RPMI7951 (cell line): ENCODE data around the gene HS6ST3. TPM values are rescaled to one million over a fixed set of nuclear protein-coding genes. Genes with fewer than 3 reads are reported as not detected.
"Not testable (repeated sequence)": the region's sequence is repeated elsewhere in the genome, so short reads cannot be mapped to it uniquely, and the experiment has no call there.

ENCODE experiments used
- DNase-seq: peaks from one replicate; pipeline ENCODE4 v3.0.0-alpha.2; 2012; ENCODE audit warnings: low read depth
- total RNA-seq: library from RNA; depleted of rRNA; stranded (reverse); fragments of >200 nt; shearing (Covaris generic); gene quantifications from 2 replicates; pipeline ENCODE4 v1.2.3, GENCODE V29; 2014

The HS6ST3 gene
- total RNA-seq, 1 experiment from 2014 or later = not detected

DNA sequence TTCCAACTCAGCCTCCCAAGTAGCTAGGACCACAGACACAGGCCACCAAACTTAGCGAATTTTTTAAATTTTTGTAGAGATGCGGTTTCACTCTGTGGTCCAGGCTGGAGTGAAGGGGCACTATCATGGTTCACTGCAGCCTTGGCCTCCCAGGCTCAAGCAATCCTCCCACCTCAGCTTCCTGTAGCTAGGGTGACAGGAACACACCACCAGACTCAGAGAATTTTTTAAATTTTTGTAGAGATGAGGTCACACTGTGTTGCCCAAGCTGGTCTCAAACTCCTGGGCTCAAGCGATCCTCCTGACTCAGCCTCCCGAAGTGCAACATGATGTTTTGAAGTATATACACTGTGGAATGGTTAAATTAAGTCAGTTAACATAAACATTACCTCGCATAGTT, 640.8 kb downstream of the HS6ST3 start:
- DNase-seq = no peak

DNA sequence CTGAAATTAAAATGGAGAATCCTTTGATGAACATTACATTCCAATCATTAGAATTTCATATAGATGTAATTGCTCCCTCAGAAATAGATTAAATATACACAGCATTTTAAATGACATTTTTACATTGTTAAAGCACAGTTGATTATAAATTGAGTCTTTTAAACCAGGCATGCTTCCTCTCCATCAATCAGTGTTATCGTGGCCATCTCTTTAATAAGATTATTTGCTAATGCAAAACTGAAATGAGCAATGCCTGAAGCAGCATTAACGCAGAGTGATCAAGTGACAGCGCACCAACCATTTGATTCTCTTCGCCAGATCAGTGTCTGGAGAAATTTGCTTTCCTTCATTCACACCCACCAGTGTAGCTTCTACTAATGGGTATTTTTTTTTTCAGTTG, 644.6 kb downstream of the HS6ST3 start:
- DNase-seq = no peak

DNA sequence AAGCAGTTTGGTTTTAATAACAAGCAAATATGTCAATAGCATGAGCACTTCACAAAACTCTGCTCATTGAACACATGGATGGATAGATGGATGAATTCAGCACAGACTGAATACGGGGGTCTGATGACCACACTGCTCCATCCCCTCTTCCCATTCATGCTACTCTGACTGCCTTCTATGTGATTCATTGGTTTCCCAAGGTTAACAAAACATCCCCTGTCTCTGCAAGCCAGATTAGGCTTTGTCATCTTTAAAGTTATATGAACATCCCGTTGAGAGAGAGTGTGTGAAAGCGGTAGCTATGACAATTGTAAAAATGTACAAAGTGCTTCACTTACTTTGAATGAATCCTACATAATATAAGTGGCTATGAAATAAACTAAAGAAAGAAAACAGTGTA, 651.9 kb downstream of the HS6ST3 start:
- no peak for DNase-seq

DNA sequence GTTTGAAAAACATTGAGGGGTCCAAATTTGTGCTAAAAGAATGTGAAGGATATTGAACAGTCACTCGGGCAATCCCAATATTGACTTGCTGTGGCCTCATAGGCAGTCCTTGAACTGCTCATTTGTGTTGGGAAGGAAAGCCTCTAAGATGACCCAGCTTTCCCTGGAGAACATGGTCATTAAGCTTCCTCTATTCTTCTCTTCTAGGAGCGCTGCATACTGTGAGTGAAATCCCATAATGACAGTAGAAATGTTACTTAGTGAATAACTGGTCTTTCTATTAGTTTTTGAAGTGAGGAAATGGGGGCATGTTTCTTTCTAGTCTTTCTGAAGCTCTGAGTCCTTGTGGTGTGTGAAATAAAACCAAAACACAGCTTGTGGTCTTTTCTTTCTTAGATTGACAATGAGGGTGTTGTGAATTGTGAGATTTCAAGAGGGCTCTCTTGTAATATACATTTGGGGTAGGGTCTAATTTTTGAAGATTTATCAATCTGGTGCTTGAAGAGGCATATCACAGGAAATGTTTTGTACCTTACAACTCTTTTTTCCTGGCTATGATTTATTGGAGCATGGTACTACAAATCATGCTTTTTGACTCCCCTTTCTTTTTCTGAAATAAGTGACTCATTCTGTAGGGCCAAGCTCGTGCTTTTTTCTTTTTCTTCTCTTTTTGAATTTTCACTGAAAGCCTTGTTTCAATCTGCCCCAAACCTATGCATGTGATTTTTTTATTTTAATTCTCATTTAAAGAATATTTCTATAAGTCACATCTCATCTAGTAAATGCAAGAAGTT, 653.6 kb downstream of the HS6ST3 start:
- no peak for DNase-seq

DNA sequence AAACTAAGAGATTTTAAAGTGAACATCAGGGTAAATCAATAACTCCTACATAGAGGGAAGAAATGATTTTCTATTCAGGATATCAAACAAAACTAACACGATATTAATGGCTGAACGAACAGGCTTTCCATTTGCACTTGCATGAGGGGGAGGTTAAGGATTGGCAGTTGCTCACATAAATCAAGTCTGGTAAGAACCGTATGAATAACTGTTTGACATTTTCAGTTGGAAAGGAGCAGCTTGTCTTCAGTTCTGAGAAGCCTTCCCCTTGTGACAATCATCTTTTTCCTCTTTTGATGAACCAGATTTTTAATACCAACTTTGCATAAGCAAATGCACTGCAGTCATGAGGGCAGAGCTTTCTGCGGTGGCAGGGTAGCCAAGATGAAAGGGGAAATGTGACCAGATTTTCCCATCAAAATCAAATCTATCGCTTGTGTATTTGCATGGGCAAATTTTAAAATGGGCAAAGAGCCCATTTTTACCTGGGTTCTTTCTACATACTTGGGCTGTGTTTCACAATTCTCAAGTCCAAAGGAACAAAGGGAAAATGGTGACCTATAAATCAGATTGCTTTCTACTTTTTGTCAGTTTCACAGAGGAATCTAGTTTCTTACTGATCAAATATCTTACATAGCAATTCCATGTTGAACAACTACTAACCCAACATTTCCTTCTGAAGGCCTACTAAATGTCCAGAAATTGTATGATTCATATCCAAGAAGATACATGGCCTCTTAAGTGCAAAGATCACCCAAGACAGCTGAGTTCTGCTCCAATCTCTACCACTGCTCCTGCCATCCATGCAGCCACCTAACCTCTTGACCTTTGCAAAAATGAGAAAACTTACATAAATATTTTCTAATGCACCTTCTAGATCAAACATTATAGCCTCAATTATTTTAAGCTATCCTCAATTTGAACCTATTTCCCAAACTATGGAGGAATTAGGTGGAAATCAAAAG, 654.7 kb downstream of the HS6ST3 start:
- no peak for DNase-seq

DNA sequence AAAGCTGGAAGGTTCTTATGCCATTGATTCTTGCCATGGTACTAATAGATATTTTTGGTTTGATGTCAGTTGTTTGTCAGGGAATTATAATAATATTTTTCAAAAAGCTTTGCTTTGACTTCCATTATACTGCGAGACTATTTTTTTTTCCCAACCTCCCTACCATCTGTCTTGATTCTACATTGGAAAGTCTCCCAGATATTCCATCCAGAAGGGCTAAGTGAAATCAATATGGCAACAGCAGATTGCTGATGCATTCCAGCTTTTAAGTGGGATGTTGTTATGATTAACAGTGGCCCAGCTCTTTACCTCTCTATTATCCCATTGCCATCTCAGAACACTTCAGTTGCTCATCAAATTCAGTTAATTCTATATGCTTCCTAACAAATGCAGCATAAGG, 657.0 kb downstream of the HS6ST3 start:
- no peak for DNase-seq

DNA sequence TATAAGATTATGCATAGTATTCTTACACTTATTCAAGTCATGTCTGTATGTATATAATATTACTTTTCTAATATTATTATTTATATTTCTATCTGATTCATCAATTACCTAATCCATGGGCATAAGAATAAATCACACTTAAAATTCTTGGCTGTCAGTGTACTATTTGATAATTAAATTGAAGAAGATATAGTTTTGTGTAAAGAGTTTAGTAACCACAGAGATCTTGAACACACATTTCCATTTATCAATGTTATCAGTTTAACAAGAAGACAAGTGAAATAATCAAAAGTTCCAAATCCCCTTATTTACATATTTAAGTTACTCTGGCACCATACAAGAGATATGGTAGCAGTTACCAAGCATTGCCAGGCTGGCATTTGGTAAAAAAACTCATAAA, 659.9 kb downstream of the HS6ST3 start:
- no peak for DNase-seq

DNA sequence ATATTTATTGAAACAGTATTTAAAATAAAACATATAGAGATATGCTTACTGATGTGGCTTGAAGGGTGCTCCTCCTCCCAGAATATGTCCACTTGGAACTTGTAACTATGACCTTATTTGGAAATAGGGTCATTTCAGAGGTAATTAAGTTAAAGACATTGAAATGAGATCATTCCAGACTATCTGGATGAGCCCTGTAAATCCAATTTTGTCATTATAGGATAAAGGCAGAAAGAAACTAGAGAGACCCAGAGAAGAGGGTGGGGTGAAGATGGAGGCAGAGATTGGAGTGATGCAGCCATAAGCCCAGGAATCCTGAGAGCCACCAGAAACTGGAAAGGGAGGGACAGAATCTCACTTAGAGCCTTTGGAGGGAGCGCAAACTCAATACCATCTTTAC, 661.2 kb downstream of the HS6ST3 start:
- DNase-seq = no peak

DNA sequence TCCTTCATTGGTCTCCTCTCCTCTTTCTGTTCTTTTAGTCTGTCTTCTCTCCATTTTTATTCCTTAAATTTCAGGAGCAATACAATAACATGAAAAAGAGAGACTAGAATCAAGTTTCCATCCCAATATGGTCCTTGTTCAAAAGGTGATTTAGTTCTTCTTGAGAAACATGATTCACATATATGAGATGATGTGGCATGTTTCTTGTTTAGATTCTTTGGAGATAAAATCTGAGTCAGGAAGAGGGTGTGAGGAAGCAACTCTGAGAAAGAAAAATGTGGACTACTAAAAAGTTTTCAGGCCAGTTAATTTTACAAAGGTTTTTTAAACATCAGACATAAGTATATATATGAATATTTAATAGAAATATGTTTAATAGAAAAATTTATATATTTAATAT, 673.0 kb downstream of the HS6ST3 start:
- DNase-seq = no peak

DNA sequence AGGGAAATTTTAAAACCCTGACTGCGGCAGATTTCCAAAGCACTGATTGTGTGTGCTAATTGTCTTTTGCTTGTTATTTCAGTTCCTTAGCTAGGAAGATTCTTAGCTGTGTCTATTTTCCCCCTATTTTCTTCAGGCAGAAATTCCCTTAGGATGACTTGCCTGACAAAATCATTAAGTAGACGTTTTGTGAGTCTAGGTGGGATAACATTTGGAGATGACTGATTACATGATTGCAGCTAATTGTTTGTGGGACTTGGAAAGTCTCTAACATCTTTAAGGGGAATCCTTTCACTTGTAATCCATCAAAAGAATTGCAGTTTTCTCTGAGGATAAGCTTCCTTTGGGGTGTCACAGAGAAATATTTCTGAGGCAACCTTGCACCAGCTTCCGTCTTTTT, 676.4 kb downstream of the HS6ST3 start:
- no peak for DNase-seq

DNA sequence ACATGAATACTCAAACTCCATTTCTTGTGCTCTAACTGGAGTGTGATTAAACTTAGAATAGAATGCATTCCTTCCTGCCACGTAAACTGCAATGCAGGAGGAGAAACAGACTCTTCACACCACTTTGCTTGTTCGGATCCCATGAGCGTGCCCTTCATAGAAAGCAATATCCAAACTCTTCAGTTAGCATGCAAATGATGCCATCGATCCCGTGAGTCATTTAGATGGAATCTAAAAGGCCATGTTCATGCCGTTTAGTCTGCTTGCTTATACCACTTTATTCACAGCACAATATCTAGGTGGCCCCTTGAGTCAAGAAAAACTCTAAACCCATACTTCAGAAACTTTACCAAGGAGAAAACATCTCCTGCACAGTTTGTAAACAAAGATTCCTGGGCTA, 678.6 kb downstream of the HS6ST3 start:
- DNase-seq = no peak

DNA sequence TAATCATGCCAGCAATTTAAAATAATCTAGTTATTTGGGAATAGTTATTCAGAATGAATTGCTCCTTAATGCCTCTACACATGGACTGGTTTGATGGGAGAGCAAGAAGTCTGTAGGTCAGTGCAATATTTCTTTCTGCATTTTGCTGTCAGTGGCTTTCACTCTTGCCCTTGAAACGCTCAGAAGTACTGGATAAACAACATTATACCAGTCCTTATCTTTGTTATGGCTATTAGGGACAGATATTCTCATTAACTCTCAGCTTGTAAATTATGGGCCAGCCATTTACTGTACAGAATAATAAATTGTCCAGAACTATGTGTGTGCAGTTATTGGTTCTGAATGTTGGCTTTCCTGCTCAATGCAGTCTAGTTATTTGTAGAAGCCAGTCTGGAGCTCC, 680.0 kb downstream of the HS6ST3 start:
- DNase-seq = no peak

DNA sequence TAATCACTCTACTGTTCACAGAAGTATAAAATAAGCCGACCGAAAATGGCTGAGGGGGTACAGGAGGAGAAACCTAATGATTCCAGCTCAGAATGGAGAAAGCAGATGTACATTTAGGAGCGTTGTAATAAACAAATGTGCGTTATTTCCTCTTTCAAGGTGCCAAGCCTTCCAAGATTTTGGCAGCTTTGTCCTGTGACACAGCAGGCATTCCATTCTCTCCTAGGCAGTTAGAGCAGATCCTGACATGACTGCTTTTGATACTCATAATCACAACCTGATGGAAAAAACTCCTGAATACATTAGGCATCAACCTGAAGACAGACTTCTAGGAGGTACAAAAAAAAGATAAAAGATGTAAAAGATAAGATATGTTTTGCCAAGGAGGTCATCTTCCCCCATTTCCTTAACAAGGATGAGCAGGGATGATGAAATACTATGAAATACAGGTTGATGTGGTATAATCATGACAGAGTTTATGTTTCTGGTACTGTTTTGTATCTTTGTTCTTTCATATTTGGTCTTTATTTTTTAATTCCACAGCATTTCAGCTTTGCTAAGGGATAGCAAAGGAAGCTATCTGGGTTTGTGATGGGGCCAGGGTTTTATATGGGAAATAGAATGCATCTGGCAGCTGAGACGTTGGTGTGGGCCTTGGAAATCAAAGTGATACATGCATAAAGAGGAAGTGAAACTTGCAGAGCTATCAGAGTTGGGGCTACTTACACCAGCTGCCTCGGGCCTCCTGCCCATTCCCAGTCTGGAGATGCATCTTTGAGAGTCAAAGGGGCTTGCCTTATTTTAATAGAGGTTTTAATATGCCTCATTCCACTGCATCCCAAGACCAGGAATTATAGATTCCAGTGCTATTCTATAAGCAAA, 681.8 kb downstream of the HS6ST3 start:
- DNase-seq = no peak

DNA sequence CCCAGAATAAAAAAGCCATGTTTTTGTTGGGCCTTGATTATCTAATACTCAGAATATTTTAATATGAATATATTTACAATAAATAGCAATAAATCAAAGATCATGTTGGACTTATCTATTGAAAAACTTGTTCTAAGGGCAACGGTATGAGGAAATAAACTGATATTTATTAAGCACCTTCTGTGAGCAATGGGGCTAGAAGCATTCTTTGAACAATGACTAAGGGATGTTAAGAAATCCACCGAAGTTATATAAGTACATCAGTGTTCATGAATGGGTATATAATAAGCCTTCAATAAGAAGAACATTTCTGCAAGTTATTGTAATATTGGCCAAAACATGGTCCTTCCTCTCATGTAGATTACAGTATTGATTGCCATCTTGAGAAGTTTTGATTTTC, 682.5 kb downstream of the HS6ST3 start:
- DNase-seq = no peak

DNA sequence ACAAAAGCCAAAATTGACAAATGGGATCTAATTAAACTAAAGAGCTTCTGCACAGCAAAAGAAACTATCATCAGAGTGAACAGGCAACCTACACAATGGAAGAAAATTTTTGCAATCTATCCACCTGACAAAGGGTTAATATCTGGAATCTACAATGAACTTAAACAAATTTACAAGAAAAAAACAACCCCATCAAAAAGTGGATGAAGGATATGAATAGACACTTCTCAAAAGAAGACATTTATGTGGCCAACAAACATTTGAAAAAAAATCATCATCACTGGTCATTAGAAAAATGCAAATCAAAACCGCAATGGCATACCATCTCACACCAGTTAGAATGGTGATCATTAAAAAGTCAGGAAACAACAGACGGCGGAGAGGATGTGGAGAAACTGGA, 688.4 kb downstream of the HS6ST3 start:
- not testable (repeated sequence) for DNase-seq

DNA sequence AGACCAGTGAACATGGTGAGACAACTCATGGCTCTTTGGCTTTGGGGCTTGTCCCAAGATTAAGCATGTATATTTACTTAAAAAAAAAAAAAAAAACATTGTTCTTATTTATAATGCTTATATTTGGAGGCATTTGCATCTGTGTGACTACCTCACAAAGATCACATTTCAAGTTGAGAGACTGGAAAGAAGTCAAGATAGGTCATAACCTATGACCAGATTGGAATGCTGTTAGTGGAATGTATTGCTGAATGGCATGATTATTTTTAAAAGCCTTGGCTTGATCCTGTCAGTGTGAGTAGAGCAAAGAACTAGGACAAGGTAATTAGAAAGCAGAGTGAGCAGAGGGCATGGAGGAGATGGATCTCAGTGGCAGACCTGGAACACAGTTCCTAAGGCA, 689.8 kb downstream of the HS6ST3 start:
- DNase-seq = no peak

DNA sequence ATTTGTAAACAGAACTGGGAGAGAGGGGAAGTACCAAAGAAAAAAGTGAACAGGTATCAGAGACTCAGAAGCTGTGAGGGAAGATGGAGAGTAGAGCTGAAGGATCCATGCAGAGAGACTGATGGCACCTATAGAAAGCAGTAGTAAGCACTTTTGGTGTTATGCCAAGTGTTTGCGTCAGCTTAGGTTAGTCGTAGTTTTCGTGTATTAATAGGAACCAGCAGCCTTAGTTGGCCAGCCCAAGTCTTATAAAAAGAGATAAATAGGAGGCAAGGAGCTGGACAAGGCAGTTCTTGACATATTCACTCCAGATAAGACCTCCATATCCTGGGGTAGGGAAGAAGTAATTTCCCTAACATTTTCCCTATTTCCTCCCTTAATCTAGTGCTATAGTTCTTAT, 690.2 kb downstream of the HS6ST3 start:
- no peak for DNase-seq

DNA sequence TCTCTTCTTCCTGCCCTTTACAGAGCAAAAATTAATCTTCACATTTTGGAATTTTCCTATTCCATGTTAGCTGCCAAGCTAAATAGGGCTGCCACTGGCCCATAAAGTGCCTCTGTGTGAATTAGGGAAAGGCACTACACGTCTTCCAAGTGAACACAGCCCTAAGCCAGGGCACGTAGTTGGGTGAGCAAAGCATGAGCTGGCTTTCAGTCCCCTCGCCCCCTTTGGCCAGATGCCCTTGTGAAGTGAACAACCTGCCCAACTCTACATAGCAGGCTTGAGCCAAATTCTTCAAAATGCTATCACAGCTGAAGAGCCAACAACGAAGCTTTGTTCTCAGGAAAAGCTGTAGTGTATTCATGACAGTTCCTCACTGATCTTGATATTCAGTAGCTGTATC, 691.2 kb downstream of the HS6ST3 start:
- DNase-seq = no peak

DNA sequence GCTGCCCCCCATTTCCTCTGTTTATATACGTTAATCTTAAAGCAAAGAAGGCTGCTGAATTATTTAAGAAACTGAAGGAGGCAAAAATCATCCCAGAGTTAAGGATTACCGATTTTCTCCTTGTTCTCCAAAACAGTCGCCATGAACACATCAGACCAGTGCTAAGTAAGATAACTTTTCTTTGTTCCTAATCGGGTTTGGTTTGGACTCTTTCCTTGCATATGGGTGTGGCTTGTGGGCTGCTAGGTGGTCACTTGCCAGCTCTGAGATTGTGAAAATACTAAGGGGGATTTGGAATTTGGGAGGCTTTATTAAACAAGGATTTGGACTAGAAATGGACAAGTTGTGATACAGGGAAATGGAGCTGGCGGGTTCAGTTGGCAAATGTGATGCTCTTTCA, 692.3 kb downstream of the HS6ST3 start:
- no peak for DNase-seq

DNA sequence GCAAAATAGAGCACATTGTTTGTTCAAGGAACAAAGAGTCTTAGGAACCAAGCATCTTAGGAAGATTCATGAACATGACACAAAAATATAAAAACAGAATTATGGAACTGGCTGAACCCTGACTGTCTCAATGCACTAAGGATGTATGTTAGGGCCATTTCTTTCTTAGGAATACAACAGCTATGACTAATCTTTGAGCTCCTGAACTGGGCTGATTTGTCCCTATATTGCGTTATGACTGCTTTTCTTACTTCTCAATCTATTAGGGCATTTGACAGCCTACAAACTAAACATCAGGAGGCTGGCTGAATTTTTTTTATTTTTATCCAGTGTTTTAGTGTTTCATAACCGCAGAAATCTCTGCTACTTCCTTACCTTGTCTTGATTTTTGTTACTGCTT, 693.1 kb downstream of the HS6ST3 start:
- no peak for DNase-seq

DNA sequence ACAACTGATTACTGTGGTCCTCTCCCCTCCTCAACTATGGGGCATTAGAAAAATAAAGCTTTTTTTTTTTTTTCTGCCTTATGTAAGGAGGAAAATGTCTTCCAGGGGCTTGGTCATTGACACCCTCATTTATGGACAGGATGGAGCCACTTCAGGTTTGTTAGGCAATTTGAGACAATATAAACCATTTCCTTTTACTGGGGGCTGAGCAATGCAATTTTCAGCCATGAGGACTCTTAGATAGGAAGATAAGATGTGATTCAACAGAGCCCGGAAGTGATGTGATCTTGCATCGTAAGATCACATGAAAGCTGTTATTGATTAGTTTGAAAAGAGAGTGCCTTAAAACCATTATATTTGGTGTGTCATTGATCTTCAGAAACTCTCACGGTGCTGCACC, 693.6 kb downstream of the HS6ST3 start:
- DNase-seq = no peak

DNA sequence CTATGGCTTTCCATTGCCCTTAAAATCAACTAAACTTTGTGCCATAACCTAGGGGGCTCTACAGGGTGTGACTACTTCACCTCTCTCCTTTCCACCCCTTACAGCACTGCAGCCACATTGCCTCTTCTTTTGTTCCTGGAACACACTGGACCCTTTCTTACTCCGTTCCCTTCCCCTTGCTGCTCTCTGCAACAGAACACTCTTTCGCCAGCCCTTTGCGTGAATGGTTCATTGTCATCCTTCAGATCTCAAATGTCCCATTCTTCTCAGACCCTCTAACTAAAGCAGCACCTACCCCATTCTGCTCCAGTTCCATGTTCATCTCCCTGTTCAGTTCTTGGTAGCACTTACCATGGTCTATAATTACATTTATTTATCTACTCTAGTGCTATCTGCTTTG, 696.1 kb downstream of the HS6ST3 start:
- no peak for DNase-seq
